ENCODE results near the gene RSPH10B2. TPM values are rescaled to one million over a fixed set of nuclear protein-coding genes. Genes with fewer than 3 reads are reported as not detected.
"Not testable (repeated sequence)": the region's sequence is repeated elsewhere in the genome, so short reads cannot be mapped to it uniquely, and the experiment has no call there.

The RSPH10B2 gene
- total and polyA plus RNA-seq, 4 donors, result 0.21 to 0.39 TPM; not detected in 2

DNA sequence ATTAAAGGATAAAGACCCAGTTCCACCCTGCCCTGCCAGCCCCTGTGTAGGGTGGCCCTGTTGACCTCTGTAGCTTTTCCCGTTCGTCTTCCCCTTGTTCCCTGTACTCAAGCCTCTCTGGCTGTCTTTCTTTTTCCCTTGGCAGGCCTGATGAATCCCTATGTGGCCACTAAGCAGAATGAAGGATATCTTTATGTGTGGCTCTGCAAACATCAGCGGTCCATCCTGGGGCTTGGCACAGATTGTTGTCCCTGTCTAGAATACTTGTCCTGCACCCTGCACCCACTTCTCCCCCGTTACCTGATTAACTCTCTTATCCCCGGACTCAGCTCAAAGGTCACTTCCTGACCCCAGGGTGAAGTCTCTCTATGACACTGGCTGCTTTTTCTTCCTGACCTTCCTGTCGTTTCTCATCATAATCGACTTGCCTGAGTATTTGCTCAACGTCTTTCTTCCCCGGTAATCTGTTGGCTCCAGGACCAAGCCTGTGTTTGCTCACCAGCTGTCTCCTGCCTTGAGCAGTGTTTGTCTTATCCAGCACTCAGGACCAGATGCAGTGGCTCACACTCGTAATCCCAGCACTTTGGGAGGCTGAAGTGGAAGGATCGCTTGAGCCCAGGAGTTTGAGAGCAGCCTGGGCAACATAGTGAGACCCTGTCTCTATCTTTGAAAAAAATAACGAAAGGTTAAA, 9.3 kb upstream of the RSPH10B2 start:
- H3K4me1 ChIP-seq (ENCODE audit: control insufficient read depth in 1 of 2, insufficient read depth in 2 of 2, low read length in 2 of 2); H3K27me3 ChIP-seq (ENCODE audit: control insufficient read depth in 1 of 2, insufficient read depth in 2 of 2, low read length in 1 of 2); H3K9me3 ChIP-seq (ENCODE audit: control insufficient read depth, low read length); H3K36me3 ChIP-seq (ENCODE audit: control insufficient read depth in 1 of 2, insufficient read depth in 2 of 2, low read length in 1 of 2); DNase-seq; intact Hi-C loops (cut with DNase I); H3K4me3 ChIP-seq (ENCODE audit: low read length in 2 of 2); H3K27ac ChIP-seq (ENCODE audit: low read depth in 1 of 2, low read length in 2 of 2); ATAC-seq (ENCODE audit: low FRiP score): not testable (repeated sequence)
- WGBS, 2 donors, result 75 to 90% methylated on average over 1 to 2 of the region's 12 CpGs

DNA sequence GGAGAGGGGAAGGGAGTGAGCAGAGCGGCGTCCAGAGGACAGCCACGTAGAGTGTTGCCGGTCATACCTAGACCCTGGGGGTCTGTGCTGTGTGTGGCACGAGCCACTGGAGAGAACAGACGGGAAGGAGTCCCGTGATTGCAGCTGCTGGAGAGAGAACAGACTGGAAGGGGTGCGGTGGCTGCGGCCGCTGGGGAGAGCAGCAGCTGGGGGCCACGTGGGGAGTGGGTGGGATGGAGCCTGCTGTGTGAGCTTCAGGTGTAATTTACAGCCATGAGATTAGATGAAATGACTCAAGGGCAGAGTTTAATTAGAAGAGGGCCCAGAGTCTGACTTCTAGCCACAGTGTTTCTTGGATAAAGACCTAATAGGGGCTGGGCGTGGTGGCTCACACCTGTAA, 4.6 kb upstream of the RSPH10B2 start:
- H3K4me3 ChIP-seq (ENCODE audit: low read length in 2 of 2); H3K27me3 ChIP-seq (ENCODE audit: control insufficient read depth in 1 of 2, insufficient read depth in 2 of 2, low read length in 1 of 2); intact Hi-C loops (cut with DNase I); H3K9me3 ChIP-seq (ENCODE audit: control insufficient read depth, low read length); H3K4me1 ChIP-seq (ENCODE audit: control insufficient read depth in 1 of 2, insufficient read depth in 2 of 2, low read length in 2 of 2); H3K27ac ChIP-seq (ENCODE audit: low read depth in 1 of 2, low read length in 2 of 2); H3K36me3 ChIP-seq (ENCODE audit: control insufficient read depth in 1 of 2, insufficient read depth in 2 of 2, low read length in 1 of 2): not testable (repeated sequence)
- WGBS, 2 donors, result 91 to 94% methylated on average over 6 of the region's 12 CpGs
- ATAC-seq (ENCODE audit: low FRiP score) (peak; percentile 51), DNase-seq (peak in 1 of 2 donors; percentile 73)

GRCh38 chr7:6750173-6750572, 3.7 kb upstream of the RSPH10B2 start:
- ATAC-seq (ENCODE audit: low FRiP score); H3K27me3 ChIP-seq (ENCODE audit: control insufficient read depth in 1 of 2, insufficient read depth in 2 of 2, low read length in 1 of 2); DNase-seq; H3K4me3 ChIP-seq (ENCODE audit: low read length in 2 of 2); H3K9me3 ChIP-seq (ENCODE audit: control insufficient read depth, low read length); H3K4me1 ChIP-seq (ENCODE audit: control insufficient read depth in 1 of 2, insufficient read depth in 2 of 2, low read length in 2 of 2); H3K27ac ChIP-seq (ENCODE audit: low read depth in 1 of 2, low read length in 2 of 2); intact Hi-C loops (cut with DNase I); H3K36me3 ChIP-seq (ENCODE audit: control insufficient read depth in 1 of 2, insufficient read depth in 2 of 2, low read length in 1 of 2): not testable (repeated sequence)
- WGBS, 2 donors, result 89 to 97% methylated on average over 3 to 4 of the region's 6 CpGs

DNA sequence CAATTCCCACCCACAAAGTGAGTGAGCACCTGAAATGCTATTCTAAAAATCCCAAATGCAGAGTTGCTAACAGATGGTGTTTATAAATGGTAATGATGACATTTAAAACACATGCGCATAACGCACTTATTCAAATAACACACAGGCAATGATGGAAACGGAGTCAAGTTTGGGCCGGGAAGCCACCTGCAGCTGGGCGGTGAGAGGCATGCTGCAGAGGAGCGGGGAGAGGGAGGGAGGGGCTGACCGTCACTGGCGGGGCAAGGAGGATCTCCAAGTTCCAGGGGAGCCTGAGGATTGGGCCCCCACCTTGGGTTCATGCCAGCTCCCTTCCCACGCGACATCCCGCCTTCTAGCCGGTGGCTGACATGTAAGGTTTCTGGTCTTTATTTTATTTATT, 7.3 kb downstream of the RSPH10B2 start:
- H3K27me3 ChIP-seq (ENCODE audit: control insufficient read depth in 1 of 2, insufficient read depth in 2 of 2, low read length in 1 of 2); intact Hi-C loops (cut with DNase I): not testable (repeated sequence)
- WGBS, 2 donors, result 52% methylated on average over 7 of the region's 12 CpGs; no CpG with 5 or more reads in 1 of the 2 donors

DNA sequence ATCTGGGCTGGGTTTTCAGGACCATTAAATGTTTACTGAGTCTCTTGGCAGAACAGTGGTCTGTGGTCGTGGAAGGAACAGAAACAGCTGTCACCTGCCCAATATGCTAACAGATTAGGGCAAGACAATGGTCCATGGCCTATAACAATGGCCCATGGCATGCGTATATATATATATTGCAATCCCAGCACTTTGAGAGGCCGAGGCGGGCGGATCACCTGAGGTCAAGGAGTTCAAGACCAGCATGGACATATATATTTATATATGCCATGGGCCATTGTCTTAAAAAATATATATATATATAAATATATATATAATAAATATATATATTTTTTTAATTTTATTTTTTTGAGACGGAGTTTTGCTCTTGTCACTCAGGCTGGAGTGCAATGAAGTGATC, 27.7 kb downstream of the RSPH10B2 start:
- intact Hi-C loops (cut with DNase I); H3K36me3 ChIP-seq (ENCODE audit: control insufficient read depth in 1 of 2, insufficient read depth in 2 of 2, low read length in 1 of 2); DNase-seq; H3K4me3 ChIP-seq (ENCODE audit: low read length in 2 of 2); H3K4me1 ChIP-seq (ENCODE audit: control insufficient read depth in 1 of 2, insufficient read depth in 2 of 2, low read length in 2 of 2); H3K9me3 ChIP-seq (ENCODE audit: control insufficient read depth, low read length); H3K27ac ChIP-seq (ENCODE audit: low read depth in 1 of 2, low read length in 2 of 2); H3K27me3 ChIP-seq (ENCODE audit: control insufficient read depth in 1 of 2, insufficient read depth in 2 of 2, low read length in 1 of 2); ATAC-seq (ENCODE audit: low FRiP score): not testable (repeated sequence)
- WGBS, 2 donors, result 87 to 88% methylated on average over 6 of the region's 6 CpGs

More for the DNA sequence above, 7.3 kb downstream of the RSPH10B2 start:
- not testable (repeated sequence) for DNase-seq; ATAC-seq (ENCODE audit: low FRiP score); H3K36me3 ChIP-seq (ENCODE audit: control insufficient read depth in 1 of 2, insufficient read depth in 2 of 2, low read length in 1 of 2); H3K27ac ChIP-seq (ENCODE audit: low read depth in 1 of 2, low read length in 2 of 2); H3K4me3 ChIP-seq (ENCODE audit: low read length in 2 of 2); H3K4me1 ChIP-seq (ENCODE audit: control insufficient read depth in 1 of 2, insufficient read depth in 2 of 2, low read length in 2 of 2); H3K9me3 ChIP-seq (ENCODE audit: control insufficient read depth, low read length)

GRCh38 chr7:6789353-6789752, 35.5 kb downstream of the RSPH10B2 start:
- WGBS, 2 donors, result no CpG with 5 or more reads among the region's 13 CpGs
- H3K36me3 ChIP-seq (ENCODE audit: control insufficient read depth in 1 of 2, insufficient read depth in 2 of 2, low read length in 1 of 2); H3K4me3 ChIP-seq (ENCODE audit: low read length in 2 of 2); H3K9me3 ChIP-seq (ENCODE audit: control insufficient read depth, low read length); H3K4me1 ChIP-seq (ENCODE audit: control insufficient read depth in 1 of 2, insufficient read depth in 2 of 2, low read length in 2 of 2); H3K27me3 ChIP-seq (ENCODE audit: control insufficient read depth in 1 of 2, insufficient read depth in 2 of 2, low read length in 1 of 2); intact Hi-C loops (cut with DNase I); DNase-seq; ATAC-seq (ENCODE audit: low FRiP score); H3K27ac ChIP-seq (ENCODE audit: low read depth in 1 of 2, low read length in 2 of 2): not testable (repeated sequence)

- H3K9me3 ChIP-seq (ENCODE audit: control insufficient read depth, low read length); H3K36me3 ChIP-seq (ENCODE audit: control insufficient read depth in 1 of 2, insufficient read depth in 2 of 2, low read length in 1 of 2); H3K4me1 ChIP-seq (ENCODE audit: control insufficient read depth in 1 of 2, insufficient read depth in 2 of 2, low read length in 2 of 2); intact Hi-C loops (cut with DNase I); H3K27me3 ChIP-seq (ENCODE audit: control insufficient read depth in 1 of 2, insufficient read depth in 2 of 2, low read length in 1 of 2); H3K27ac ChIP-seq (ENCODE audit: low read depth in 1 of 2, low read length in 2 of 2); H3K4me3 ChIP-seq (ENCODE audit: low read length in 2 of 2); ATAC-seq (ENCODE audit: low FRiP score); DNase-seq: not testable (repeated sequence)
- WGBS, 2 donors, result 73% methylated on average over 6 to 8 of the region's 15 CpGs
Observed at GRCh38 chr7:6792113-6792872, 38.4 kb downstream of the RSPH10B2 start.

DNA sequence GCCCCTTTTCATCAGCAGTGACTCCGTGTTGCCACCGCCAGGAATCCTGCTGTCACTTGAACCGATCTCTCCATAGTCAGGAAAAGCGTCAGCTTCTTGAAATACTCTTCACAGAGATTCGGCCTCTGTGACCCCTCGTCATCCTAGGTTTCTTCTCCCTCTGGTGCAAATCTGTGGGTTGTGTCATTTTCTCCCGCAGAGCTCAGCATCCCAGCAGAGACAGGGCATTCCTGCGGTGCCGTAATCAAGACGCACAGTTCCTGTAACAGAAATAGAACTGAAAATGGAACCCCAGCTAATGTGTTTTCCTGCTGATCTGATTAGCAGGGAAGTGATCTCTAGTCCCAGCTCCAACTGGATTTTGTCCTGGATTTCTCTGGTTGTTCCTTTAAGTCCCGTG, 40.4 kb downstream of the RSPH10B2 start:
- 98 to 100% methylated on average over 2 of the region's 11 CpGs for WGBS, 2 donors
- H3K4me1 ChIP-seq (ENCODE audit: control insufficient read depth in 1 of 2, insufficient read depth in 2 of 2, low read length in 2 of 2); H3K9me3 ChIP-seq (ENCODE audit: control insufficient read depth, low read length); ATAC-seq (ENCODE audit: low FRiP score); H3K36me3 ChIP-seq (ENCODE audit: control insufficient read depth in 1 of 2, insufficient read depth in 2 of 2, low read length in 1 of 2); H3K27ac ChIP-seq (ENCODE audit: low read depth in 1 of 2, low read length in 2 of 2); intact Hi-C loops (cut with DNase I); H3K4me3 ChIP-seq (ENCODE audit: low read length in 2 of 2); H3K27me3 ChIP-seq (ENCODE audit: control insufficient read depth in 1 of 2, insufficient read depth in 2 of 2, low read length in 1 of 2); DNase-seq: not testable (repeated sequence)

DNA sequence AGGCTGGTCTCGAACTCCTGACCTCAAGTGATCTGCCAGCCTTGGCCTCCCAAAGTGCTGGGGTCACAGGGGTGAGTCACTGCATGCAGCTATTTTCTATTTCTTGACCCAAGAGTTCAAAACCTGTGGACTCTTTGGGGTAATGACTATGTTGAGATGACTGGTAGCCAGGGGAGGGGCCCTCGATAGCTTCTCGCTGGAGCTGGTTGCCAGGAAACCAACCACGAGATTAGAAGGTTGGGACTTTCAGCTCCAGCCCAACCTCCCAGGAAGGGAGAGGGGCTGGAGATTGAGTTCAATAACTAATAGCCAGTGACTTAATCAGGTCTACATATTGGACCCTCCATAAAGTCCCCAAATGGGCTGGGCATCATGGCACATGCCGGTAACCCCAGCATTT, 43.3 kb downstream of the RSPH10B2 start:
- DNase-seq; H3K9me3 ChIP-seq (ENCODE audit: control insufficient read depth, low read length); H3K4me1 ChIP-seq (ENCODE audit: control insufficient read depth in 1 of 2, insufficient read depth in 2 of 2, low read length in 2 of 2); intact Hi-C loops (cut with DNase I); H3K36me3 ChIP-seq (ENCODE audit: control insufficient read depth in 1 of 2, insufficient read depth in 2 of 2, low read length in 1 of 2); H3K27ac ChIP-seq (ENCODE audit: low read depth in 1 of 2, low read length in 2 of 2); H3K27me3 ChIP-seq (ENCODE audit: control insufficient read depth in 1 of 2, insufficient read depth in 2 of 2, low read length in 1 of 2); ATAC-seq (ENCODE audit: low FRiP score); H3K4me3 ChIP-seq (ENCODE audit: low read length in 2 of 2): not testable (repeated sequence)
- WGBS, 2 donors, result 79 to 80% methylated on average over 5 of the region's 5 CpGs

Data from aorta (tissue), 5 donors.